Measurements from ENCODE around the gene ZBED3. TPM values are rescaled to one million over a fixed set of nuclear protein-coding genes. Genes with fewer than 3 reads are reported as not detected.
A peak's percentile ranks its signal among the peaks of the same experiment; 100 is the strongest.
"Not testable (repeated sequence)": the region's sequence is repeated elsewhere in the genome, so short reads cannot be mapped to it uniquely, and the experiment has no call there.

Gene ZBED3
- total and polyA plus RNA-seq, 8 donors: 3.1 to 132 (median 6.9) TPM

DNA sequence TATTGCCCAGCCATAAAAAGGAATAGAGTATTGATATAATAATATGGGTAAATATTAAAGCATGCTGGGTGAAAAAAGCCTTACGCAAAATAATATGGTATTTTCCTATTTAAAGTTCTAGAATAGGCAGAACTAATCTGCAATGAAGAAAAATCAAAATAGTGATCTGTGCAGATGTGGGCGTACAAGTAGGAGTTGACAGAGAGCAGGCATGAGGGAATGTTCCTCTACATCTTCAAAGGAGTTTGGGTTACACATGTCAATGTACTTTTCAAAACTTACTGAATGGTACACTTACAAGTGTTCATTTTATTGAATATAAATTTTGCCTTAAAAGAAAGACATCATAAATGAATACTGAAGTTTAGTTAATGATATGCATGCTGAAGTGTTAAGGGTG lies 33.0 kb upstream of the ZBED3 start:
- no peak for DNase-seq
- no peak overlapping the region for H3K4me3 ChIP-seq
- 94 to 100% (median 99%) methylated on average over 2 of the region's 2 CpGs for WGBS, 5 donors
- no peaks in the 10 kb centered on the region for H3K9me3 ChIP-seq
- H3K27me3 ChIP-seq: no peaks in the 10 kb centered on the region
- intact Hi-C loops (cut with DNase I; ENCODE audit: low total_unique reads): no loop called here
- no peak overlapping the region for H3K27ac ChIP-seq
- H3K4me1 ChIP-seq: no peaks in the 10 kb centered on the region
- peaks cover 0 to 19% (median 10%) of the 10 kb centered on the region in 4 donors for H3K36me3 ChIP-seq
- no peak for TF ChIP-seq POLR2A (IDR thresholded peaks at IDR 0.05)
- TF ChIP-seq POLR2AphosphoS5 (IDR thresholded peaks at IDR 0.05): no peak
- no peak for TF ChIP-seq EP300 (IDR thresholded peaks at IDR 0.05)
- TF ChIP-seq, protein P1, sequence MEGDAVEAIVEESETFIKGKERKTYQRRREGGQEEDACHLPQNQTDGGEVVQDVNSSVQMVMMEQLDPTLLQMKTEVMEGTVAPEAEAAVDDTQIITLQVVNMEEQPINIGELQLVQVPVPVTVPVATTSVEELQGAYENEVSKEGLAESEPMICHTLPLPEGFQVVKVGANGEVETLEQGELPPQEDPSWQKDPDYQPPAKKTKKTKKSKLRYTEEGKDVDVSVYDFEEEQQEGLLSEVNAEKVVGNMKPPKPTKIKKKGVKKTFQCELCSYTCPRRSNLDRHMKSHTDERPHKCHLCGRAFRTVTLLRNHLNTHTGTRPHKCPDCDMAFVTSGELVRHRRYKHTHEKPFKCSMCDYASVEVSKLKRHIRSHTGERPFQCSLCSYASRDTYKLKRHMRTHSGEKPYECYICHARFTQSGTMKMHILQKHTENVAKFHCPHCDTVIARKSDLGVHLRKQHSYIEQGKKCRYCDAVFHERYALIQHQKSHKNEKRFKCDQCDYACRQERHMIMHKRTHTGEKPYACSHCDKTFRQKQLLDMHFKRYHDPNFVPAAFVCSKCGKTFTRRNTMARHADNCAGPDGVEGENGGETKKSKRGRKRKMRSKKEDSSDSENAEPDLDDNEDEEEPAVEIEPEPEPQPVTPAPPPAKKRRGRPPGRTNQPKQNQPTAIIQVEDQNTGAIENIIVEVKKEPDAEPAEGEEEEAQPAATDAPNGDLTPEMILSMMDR (IDR thresholded peaks at IDR 0.05): no peak

GRCh38 chr5:77117161-77117560 lies 30.1 kb upstream of the ZBED3 start:
- Histone ChIP-seq H3K4me3 (no peak overlapping the region), H3K27ac (no peak overlapping the region), H3K4me1 (no peaks in the 10 kb centered on the region), H3K36me3 (peaks cover 0 to 8% (median 6%) of the 10 kb centered on the region in 4 donors), H3K27me3 (no peaks in the 10 kb centered on the region), H3K9me3 (no peaks in the 10 kb centered on the region)
- DNase-seq: peak in 1 of 2 donors; percentile 5
- intact Hi-C loops (cut with DNase I; ENCODE audit: low total_unique reads): no loop called here
- TF ChIP-seq EP300 (IDR thresholded peaks at IDR 0.05) (no peak), POLR2A (IDR thresholded peaks at IDR 0.05) (no peak), POLR2AphosphoS5 (IDR thresholded peaks at IDR 0.05) (no peak)
- TF ChIP-seq, protein P1 (IDR thresholded peaks at IDR 0.05): no peak
- 69 to 81% (median 76%) methylated on average over 2 of the region's 2 CpGs for WGBS, 5 donors

DNA sequence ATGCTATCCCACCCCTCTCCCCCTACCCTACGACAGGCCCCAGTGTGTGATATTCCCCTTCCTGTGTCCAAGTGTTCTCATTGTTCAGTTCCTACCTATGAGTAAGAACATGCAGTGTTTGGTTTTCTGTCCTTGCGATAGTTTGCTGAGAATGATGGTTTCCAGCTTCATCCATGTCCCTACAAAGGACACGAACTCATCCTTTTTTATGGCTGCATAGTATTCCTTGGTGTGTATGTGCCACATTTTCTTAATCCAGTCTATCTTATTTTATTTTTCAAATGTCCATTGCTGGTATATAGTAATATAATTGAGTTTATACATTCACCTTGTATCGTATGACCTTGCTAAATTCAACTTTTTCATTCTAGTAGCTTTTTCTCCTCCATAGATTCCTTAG lies 19.9 kb upstream of the ZBED3 start:
- WGBS, 5 donors: 93 to 98% (median 96%) methylated on average over 4 of the region's 4 CpGs
- H3K36me3 ChIP-seq: peaks cover 0 to 14% (median 0%) of the 10 kb centered on the region in 4 donors
- intact Hi-C loops (cut with DNase I; ENCODE audit: low total_unique reads); H3K27ac ChIP-seq; H3K4me3 ChIP-seq; H3K27me3 ChIP-seq; H3K4me1 ChIP-seq; DNase-seq; H3K9me3 ChIP-seq: not testable (repeated sequence)

- Histone ChIP-seq H3K9me3 (no peaks in the 10 kb centered on the region), H3K4me3 (no peak overlapping the region), H3K27ac (no peak overlapping the region), H3K36me3 (peaks cover 0 to 19% (median 2%) of the 10 kb centered on the region in 4 donors), H3K4me1 (no peaks in the 10 kb centered on the region), H3K27me3 (no peaks in the 10 kb centered on the region)
- TF ChIP-seq EP300 (IDR thresholded peaks at IDR 0.05) (no peak), POLR2A (IDR thresholded peaks at IDR 0.05) (no peak), POLR2AphosphoS5 (IDR thresholded peaks at IDR 0.05) (no peak)
- TF ChIP-seq, protein P1 (IDR thresholded peaks at IDR 0.05): no peak
- DNase-seq: no peak
- intact Hi-C loops (cut with DNase I; ENCODE audit: low total_unique reads): no loop called here
These were observed 17.7 kb upstream of the ZBED3 start for GRCh38 chr5:77104813-77105212.

DNA sequence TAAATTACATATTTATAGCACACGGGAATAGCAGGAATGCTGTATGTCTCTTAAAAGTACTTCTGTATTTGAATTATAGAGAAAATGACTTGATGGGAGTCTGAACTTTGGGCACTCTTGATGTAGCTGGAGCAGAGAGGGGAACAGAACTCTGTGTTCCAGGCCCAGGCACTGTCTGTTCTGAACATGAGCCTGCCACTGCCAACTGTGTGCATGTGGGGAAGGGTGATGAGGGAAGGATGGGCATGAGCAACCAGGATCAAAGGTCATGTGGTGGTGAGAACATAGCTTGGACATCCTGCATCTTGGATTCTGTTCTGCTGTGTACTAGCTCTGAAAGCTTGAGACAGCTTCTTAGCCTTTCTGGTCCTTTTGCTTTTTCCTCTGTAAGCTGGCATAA lies 16.4 kb upstream of the ZBED3 start:
- no peaks in the 10 kb centered on the region for H3K9me3 ChIP-seq
- no peak overlapping the region for H3K4me3 ChIP-seq
- no peak for DNase-seq
- no peak for TF ChIP-seq POLR2AphosphoS5 (IDR thresholded peaks at IDR 0.05)
- TF ChIP-seq EP300 (IDR thresholded peaks at IDR 0.05): no peak
- TF ChIP-seq, protein P1 (IDR thresholded peaks at IDR 0.05): no peak
- no peak for TF ChIP-seq POLR2A (IDR thresholded peaks at IDR 0.05)
- H3K36me3 ChIP-seq: peaks cover 0 to 19% (median 2%) of the 10 kb centered on the region in 4 donors
- H3K27ac ChIP-seq: no peak overlapping the region
- WGBS, 5 donors: 81 to 98% (median 93%) methylated on average over 1 of the region's 1 CpG
- intact Hi-C loops (cut with DNase I; ENCODE audit: low total_unique reads): no loop called here
- no peaks in the 10 kb centered on the region for H3K27me3 ChIP-seq
- no peaks in the 10 kb centered on the region for H3K4me1 ChIP-seq

All from stomach (tissue), 9 donors.